Cardiac fibroblast (primary cell): ENCODE data around the gene RNF10.

Experiments used
- DNase-seq, 2 donors: peaks; one replicate each; pipeline versions ENCODE4 v3.0.0 to v3.0.0-alpha.2; 2010; ENCODE audit warnings: low read depth in 2 of 2
- H3K4me3 ChIP-seq, 2 donors: replicated peaks in 1 of 2; 1 replicate in 1 of 2; 2 replicates in 1 of 2; pipeline ENCODE4 v1.5.1; 2011; ENCODE audit warnings: low read depth in 2 of 2, low read length in 2 of 2, mild to moderate bottlenecking in 2 of 2, moderate library complexity in 1 of 2
- TF ChIP-seq, protein P1 (sequence below): IDR thresholded peaks from one replicate; pipeline ENCODE4 v1.5.1; 2011; ENCODE audit warnings: low read depth, mild to moderate bottlenecking, low read length, inconsistent platforms

Gene RNF10

DNA sequence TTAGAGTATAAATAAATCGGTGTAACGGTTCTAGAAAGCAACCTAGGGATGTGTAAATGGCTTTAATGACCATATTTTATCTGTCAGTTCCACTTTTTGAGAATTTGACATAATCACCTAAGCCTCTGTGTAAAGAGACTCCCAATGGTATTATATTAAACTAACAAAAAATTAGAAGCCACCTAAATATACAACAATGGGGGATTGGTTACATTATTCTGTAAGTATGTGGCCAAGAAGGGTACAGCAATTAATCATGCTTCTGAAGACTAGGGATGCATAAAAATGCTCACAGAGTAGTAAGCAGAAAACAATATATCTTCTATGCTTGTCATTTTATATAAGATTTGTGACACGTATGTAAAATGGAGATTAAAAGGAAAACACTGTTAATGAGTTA is 10.5 kb downstream of the RNF10 start:
- no peak overlapping the region for H3K4me3 ChIP-seq
- TF ChIP-seq, protein P1, sequence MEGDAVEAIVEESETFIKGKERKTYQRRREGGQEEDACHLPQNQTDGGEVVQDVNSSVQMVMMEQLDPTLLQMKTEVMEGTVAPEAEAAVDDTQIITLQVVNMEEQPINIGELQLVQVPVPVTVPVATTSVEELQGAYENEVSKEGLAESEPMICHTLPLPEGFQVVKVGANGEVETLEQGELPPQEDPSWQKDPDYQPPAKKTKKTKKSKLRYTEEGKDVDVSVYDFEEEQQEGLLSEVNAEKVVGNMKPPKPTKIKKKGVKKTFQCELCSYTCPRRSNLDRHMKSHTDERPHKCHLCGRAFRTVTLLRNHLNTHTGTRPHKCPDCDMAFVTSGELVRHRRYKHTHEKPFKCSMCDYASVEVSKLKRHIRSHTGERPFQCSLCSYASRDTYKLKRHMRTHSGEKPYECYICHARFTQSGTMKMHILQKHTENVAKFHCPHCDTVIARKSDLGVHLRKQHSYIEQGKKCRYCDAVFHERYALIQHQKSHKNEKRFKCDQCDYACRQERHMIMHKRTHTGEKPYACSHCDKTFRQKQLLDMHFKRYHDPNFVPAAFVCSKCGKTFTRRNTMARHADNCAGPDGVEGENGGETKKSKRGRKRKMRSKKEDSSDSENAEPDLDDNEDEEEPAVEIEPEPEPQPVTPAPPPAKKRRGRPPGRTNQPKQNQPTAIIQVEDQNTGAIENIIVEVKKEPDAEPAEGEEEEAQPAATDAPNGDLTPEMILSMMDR: no peak
- no peak for DNase-seq

DNA sequence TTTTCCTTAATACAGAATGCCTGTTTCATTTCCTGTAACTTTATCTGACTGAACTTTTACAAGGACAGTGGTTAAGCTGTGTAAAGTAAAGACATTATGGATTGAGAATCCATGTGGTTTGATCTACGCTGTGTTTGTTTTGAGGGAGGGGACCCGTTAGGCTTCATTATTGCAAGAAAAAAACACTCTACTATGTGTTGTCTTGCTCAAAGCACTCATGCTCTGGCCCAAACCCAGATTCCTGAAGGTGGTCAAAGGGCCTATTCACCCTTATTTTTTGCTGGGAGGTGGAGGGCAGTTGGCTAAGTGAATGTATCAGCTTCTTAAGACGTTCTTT is 11.9 kb downstream of the RNF10 start:
- no peak overlapping the region for H3K4me3 ChIP-seq
- TF ChIP-seq, protein P1: no peak
- no peak for DNase-seq

DNA sequence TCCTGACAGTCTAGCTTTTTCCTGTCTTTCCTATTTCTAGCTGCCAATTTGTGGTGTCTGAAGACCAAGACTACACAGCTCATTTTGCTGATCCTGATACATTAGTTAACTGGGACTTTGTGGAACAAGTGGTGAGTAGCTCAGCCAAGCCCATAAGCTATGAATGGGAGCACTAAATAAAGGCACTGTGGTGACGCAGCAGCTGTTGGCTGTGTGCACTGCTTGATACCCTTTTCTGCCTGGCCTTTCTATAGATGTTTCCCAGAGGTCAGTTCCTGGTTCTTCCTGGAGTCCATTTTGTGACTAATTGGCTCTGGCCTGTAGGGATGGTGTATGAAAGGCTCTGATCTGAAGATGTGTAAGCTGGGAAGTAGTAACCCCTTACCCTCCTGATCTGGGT is 20.5 kb downstream of the RNF10 start:
- DNase-seq: no peak
- no peak overlapping the region for H3K4me3 ChIP-seq
- TF ChIP-seq, protein P1: no peak

DNA sequence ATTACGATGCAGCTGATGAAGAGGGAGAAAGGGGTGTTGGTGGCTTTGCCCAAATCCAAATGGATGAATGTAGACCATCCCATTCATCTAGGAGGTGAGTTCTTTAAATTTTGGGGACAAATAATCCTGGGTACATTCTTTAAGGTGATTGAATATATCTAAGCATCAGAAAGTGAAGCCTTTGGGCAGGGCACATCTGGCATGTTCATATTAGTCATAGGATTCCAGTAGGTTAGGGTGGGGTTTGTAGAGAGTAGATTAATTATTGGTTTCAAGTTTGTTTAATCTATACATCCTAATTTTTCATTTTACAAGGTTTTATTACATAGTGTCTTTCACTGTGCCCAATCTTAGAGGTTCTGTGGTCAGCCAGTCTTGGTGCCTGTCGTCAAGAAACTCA is 23.4 kb downstream of the RNF10 start:
- no peak for DNase-seq
- H3K4me3 ChIP-seq: no peak overlapping the region
- TF ChIP-seq, protein P1: no peak

DNA sequence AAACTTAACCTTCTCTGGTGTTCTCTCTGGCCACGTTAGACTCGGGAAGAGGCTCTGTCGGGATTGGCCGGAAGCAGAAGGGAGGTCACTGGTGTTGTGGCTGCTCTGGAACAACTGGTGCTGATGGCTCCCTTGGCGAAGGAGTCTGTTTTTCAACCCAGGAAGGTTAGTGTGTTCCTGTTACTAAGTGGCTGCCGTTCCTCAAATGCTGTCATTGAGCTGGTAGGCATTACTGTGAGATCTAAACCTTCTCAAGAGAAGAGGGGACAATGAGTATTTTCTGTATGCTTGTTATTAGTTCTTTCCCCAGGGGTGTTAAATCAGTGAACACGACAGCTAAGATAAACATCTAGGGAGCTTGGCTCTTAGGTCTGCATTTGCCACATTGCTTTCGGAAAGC is 28.8 kb downstream of the RNF10 start:
- TF ChIP-seq, protein P1: no peak
- no peak overlapping the region for H3K4me3 ChIP-seq
- DNase-seq: no peak

DNA sequence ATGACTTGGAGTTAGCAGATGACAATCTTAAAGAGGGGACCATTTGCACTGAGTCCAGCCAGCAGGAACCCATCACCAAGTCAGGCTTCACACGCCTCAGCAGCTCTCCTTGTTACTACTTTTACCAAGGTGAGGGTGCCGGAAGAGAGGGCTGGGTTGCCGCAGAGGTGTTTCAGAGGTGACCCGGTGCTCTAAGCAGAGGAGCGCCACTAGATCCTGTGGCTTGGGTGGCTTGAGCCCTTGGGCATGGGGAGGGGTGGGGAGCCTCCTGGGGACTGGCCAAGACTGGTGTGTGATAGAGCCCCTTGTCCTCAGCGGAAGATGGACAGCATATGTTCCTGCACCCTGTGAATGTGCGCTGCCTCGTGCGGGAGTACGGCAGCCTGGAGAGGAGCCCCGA is 29.3 kb downstream of the RNF10 start:
- no peak overlapping the region for H3K4me3 ChIP-seq
- TF ChIP-seq, protein P1: no peak
- no peak for DNase-seq

DNA sequence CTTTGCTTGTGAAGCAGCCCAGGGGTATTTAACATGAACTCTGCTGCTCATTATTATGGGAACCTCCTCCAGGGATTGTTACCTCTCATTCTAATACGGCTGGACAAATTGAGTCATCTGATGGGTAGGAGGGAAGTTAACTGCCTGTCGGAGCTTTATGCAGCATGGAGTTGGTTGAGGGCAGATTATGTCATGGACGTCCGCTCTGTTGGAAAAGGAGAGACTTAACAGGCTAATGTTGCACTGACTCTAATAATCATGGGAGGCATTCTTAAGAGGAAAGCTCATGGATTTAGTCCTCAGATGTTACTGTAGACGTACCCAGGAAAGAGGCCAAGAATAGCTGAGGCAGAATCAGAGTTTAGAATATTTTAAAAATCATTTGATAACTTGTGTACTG is 37.1 kb downstream of the RNF10 start:
- no peak overlapping the region for H3K4me3 ChIP-seq
- TF ChIP-seq, protein P1: no peak
- DNase-seq: peak; percentile 49 to 67
